ENCODE measurements around the gene NR4A2.

DNA sequence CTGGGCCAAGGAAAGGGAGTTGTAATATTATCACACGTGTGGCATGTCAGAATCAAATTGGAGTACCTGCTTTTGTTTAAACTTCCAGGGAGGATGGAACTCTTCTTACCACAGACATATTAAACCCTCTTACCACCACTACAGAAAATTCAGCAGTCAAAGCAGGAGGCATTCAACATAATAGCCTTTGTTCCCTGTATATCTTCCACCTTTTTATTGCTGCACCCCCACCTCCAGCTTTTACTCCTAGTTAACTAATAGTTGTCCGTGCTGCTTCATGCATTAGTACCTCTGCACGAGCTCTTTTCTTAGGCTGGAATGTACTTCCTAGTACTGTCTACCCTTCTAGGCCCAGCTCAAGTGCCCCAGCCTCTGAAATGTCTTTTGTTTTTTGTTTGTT, 14.9 kb upstream of the NR4A2 start:
- TF ChIP-seq, protein P1, sequence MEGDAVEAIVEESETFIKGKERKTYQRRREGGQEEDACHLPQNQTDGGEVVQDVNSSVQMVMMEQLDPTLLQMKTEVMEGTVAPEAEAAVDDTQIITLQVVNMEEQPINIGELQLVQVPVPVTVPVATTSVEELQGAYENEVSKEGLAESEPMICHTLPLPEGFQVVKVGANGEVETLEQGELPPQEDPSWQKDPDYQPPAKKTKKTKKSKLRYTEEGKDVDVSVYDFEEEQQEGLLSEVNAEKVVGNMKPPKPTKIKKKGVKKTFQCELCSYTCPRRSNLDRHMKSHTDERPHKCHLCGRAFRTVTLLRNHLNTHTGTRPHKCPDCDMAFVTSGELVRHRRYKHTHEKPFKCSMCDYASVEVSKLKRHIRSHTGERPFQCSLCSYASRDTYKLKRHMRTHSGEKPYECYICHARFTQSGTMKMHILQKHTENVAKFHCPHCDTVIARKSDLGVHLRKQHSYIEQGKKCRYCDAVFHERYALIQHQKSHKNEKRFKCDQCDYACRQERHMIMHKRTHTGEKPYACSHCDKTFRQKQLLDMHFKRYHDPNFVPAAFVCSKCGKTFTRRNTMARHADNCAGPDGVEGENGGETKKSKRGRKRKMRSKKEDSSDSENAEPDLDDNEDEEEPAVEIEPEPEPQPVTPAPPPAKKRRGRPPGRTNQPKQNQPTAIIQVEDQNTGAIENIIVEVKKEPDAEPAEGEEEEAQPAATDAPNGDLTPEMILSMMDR (optimal IDR thresholded peaks at IDR 0.05 in 1 of 3, IDR thresholded peaks at IDR 0.05 in 1 of 3, conservative IDR thresholded peaks at IDR 0.05 in 1 of 3; ENCODE audit: extremely low read depth in 1 of 3, insufficient read depth in 2 of 3, low read length in 3 of 3) = no peak
- TF ChIP-seq EZH2 (IDR thresholded peaks at IDR 0.05; ENCODE audit: low read length) = no peak

Data from keratinocyte (primary cell).